ELF-1 (cell line): Measurements from ENCODE around the gene GLYAT.
"Not testable (repeated sequence)": the region's sequence is repeated elsewhere in the genome, so short reads cannot be mapped to it uniquely, and the experiment has no call there.

Source experiments
- DNase-seq: peaks from one replicate; pipeline ENCODE4 v3.0.0-alpha.2; 2016; ENCODE audit warnings: low read depth, low spot score

The GLYAT gene

GRCh38 chr11:58677536-58677935, 54.2 kb downstream of the GLYAT start:
- DNase-seq: not testable (repeated sequence)

DNA sequence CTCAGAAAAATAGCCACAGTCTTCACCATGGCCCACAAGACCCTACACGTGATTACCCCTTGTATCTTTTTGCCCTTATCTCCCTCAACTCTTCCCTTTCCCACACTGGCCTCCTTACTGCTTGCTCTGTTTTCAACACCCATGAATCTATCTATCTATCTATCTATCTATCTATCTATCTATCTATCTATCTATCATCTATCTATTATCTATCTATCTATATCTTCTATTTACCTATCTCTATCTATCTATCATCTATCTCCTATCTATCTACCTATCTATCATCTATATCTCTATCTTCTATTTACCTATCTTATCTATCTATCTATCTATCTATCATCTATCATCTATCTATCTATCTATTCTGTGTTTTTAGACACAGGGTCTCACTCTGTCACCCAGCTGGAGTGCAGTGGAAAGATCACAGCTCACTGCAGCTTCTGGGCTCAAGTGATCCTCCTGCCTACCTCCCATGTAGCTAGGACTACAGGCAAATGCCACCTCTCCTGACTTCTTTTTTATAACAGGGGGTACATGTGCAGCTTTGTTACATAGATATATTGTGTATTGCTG, 55.1 kb downstream of the GLYAT start:
- no peak for DNase-seq

GRCh38 chr11:58675334-58676155, 56.2 kb downstream of the GLYAT start:
- DNase-seq: peak; percentile 71

- DNase-seq: no peak
These were observed 57.1 kb downstream of the GLYAT start for GRCh38 chr11:58674609-58675008.

GRCh38 chr11:58671983-58672633, 59.6 kb downstream of the GLYAT start:
- DNase-seq: no peak

DNA sequence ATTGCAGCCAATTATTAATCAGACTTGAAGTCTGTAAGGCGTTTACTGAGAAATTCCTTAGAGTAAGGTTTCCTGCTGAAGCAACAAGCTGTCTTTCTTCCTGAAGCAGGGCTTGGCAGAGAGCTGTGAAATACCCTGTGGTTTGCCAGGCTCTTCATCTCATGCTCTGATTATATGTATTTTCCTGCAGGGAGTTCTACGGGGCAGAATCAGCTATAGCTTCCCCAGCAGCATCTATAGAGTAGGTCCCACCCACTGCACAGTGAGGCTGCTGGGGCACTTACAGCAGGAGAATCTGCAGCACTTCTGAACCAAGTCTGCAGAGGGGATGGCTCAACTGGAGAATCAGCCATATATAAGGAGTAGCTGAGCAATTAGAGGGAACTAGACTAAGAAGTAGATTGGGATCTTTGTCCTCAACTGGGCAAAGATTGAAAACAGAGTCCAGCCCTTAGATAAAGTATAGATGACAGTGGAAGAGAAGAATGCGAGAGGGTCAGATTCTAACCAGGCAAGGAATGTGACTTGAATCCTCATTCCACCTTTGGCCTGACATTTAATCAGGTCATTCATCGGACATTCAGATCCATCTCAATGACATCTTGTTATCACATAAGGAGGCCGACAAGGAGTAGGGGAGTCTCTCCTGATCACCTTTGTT, 71.7 kb downstream of the GLYAT start:
- DNase-seq: no peak

DNA sequence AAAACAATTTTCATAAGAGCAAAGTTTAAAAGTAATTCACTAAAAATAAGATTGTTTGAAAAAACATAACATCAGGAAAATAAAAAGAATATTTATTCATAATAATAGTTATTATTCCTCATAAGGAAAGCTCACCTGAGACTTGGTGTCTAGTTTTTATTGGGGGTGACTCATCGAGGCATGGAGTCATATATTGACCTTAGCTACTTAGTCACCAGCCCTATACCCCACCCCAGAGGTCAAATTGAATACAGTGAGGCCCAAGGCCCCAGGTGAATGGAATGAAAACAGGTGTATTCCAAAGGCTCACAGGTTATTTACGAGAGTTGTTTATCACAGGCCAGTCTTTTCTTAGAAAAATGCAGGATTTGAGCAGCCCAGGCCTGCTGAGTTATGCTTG, 72.3 kb downstream of the GLYAT start:
- DNase-seq: no peak
